ENCODE measurements around the gene STAT5A.
"Not testable (repeated sequence)": the region's sequence is repeated elsewhere in the genome, so short reads cannot be mapped to it uniquely, and the experiment has no call there.

Gene STAT5A

DNA sequence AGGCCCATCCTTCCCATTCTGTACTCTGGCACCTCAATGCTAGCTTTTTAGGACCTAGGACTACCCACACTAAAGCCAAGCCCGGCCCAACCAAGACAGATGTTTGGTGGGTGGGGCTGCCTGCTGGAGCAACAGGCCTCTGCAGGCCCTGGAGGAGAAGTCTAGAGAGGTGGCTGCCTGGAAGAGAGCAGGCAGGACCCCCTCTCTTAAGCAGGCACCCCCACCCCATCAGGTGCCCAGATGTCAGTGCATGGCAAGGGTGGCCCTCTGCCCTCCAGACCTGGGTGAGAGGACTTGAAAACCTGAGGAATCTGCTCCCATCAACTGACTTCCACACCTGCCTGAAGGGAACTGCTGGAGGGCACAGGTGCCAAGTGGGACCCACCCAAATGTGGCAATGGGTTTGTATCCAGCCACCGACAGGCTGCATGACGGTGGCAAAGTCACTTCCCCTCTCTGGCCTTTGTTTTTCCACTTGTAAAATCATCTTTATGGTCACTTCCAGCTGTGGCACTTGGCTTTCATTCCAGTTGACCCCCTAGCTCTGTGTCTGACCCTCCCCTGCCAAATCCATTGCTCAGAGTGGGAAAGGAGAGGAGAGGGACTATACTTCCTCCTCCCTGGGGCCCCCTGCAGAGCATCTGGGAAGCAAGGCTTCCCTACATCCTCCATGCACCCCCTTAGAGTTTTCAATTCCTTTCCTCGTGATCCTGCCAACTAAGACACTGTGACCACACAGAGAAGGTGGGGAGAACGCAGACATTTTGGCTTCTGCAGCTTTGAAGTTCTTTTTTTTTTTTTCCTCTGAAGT, 1.7 kb upstream of the STAT5A start:
- DNase-seq, result no peak

DNA sequence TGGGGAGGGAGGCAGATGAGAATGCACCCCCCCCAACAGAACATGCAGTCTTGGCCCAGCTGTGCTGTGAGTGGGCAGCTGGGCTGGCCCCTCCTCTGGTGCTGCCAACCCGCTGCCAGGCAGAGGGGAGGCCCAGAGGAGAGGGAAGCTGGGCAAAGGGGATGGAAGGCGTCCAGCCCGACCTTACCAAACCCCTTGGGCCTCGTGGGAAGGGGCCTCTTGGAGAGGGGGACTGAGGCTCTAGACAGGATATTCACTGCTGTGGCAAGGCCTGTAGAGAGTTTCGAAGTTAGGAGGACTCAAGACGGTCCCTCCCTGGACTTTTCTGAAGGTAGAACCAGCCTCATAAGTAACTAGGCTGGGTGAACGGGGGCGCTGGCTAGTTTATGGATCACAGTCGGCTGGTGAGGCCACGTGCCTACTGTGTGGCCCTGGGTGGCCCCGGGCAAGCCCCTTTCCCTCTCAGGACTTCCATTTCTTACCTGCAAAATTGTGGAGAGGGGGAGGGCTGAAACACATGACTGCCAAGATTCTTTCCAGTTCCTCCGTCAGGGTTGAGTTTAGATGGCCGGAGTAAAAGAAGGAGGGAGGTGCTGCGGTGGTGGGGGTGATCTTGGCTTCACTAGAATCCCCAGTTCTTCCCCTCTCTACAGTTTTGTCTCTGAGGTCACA, 857 bp upstream of the STAT5A start:
- DNase-seq, result peak; percentile 55

- peak; percentile 50 for DNase-seq
Measured at GRCh38 chr17:42288803-42289610, 709 bp downstream of the STAT5A start.

GRCh38 chr17:42289611-42290181, 1.4 kb downstream of the STAT5A start:
- no peak for DNase-seq

- DNase-seq, result no peak
Measured at GRCh38 chr17:42290577-42290976, 2.3 kb downstream of the STAT5A start.

- no peak for DNase-seq
Measured at GRCh38 chr17:42291129-42291528, 2.8 kb downstream of the STAT5A start.

DNA sequence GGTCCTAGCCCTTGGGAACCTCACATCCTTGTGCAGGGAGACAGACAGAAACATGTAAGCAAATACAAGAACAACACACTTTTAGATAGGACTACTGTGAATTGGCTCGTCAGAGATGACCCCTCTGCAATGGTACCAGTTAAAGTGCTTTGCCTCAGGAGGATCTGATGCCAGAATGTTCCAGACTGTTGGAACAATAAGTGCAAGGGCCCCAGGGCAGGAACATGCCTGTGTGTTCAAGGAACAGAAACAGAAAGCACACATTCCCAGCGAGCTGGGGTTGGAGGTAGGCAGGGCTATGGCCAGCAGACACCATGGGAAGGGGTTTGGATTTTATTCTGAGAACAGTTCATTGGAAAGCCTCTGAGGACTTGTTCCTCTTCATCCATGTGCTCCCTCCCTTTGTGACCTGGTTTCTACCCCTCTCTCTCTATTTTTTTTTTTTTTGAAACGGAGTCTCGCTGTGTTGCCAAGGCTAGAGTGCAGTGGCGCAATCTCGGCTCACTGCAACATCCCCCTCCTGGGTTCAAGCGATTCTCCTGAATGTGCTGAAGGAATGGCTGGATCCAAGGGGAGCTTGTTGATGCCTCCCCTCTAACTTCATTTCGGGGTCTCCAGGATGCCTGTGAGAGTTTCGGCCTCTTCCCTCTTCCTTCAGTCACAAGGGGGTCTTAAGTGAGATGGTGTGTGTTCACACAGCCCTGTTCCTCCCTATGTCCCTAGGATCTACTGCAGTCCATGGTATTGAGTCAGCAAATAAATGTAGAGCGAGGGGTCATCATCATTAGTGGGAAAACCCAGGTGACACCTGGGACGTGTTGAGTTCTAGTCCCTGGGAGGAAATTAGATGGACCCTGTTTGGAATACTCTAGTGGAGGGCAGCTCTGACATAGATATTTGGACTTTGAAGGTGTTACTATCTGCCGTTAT, 6.4 kb downstream of the STAT5A start:
- no peak for DNase-seq

DNA sequence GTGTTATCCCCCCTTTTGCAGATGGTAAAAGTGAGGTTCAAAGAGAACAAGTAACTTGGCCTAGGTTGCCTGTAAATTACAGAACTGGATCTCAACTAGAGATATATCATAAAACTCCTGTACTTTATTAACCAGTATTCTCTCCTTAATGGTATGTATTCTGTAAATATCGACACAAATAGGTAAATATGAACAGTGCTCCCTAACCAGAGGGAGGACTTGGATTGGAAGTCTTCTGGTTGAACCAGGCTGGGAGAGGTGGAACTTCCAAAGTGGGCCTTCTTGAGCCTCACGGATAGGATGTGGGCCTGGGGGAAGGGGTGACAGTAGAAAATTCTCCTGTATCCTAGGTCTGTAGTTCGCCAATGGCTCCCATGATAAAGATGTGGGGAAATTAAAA, 7.7 kb downstream of the STAT5A start:
- no peak for DNase-seq

GRCh38 chr17:42297775-42298174, 9.5 kb downstream of the STAT5A start:
- DNase-seq, result not testable (repeated sequence)

GRCh38 chr17:42299361-42299760, 11.1 kb downstream of the STAT5A start:
- not testable (repeated sequence) for DNase-seq

DNA sequence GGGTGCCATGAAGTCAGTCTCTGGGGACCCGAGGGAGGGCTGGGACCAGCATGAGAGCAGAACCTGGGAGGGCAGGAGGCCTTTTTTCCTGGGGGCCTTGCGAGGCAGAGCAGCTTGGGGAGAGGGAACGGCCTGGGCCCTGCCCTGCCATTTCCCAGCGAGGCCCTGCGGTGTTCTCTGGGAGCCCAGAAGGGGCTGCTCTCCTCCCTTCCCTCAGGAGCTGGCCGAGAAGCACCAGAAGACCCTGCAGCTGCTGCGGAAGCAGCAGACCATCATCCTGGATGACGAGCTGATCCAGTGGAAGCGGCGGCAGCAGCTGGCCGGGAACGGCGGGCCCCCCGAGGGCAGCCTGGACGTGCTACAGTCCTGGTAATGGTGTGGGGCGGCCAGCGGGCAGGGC, 11.6 kb downstream of the STAT5A start:
- not testable (repeated sequence) for DNase-seq

DNA sequence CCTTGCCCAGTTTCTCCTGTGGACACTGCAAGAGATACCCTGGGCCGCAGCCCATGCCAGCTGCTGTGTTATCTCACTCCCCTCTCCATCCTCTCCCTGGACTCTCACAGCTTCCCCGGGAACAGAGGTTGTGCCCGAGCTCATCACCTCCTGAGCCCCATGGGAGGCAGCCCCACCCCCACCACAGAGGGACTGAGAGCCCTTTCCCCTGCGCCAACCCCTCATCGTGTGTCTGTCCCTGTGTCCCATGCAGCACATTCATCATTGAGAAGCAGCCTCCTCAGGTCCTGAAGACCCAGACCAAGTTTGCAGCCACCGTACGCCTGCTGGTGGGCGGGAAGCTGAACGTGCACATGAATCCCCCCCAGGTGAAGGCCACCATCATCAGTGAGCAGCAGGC, 12.7 kb downstream of the STAT5A start:
- DNase-seq, result no peak

DNA sequence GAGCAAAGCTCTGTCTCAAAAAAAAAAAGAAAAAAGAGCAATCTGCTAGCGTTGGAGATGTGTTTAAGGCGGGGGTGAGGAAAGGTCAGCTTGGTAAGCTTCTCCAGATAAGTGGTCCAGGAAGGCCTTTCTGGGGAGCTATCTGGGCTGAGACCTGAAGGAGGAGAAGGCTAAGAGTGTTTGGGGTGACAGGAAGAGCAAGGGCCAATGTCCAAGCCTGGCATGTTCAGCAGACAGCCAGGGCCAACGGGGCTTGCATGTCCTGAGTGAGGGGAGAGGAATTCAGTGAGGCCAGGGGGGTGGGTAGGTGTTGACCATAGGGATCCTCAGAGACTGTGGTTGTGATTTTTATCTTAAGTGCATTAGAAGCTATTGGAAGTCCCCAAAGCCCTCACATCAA, 15.4 kb downstream of the STAT5A start:
- no peak for DNase-seq

DNA sequence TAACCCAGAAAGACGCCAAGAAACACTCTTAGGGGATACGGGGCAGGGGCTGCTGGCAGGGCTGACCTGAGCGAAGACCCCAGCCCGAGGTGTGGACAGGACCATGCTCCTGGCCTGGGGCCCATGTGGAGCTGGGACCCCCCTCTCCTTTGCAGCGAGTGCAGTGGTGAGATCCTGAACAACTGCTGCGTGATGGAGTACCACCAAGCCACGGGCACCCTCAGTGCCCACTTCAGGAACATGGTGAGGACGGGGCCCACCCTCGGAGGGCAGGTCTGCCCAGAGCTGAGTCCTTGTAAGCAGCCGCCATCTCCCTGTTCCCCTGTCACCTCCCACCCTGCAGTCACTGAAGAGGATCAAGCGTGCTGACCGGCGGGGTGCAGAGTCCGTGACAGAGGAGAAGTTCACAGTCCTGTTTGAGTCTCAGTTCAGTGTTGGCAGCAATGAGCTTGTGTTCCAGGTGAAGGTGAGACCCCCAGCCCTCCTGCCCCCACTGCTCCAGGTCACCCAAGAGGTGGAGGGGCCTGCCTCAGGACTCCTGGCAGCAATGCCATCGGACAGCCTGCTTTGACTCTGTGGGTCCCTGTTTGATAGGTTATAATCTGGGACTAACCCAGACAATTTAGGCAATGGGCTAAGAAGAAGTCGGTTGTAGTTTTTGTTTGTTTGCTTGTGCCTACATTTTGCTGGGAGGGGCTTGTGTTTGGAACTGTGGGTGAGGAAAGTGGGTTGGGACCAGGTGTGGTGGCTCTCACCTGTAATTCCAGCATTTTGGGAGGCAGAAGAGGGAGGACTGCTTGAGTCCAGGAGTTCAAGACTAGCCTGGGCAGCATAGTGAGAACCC, 16.1 kb downstream of the STAT5A start:
- DNase-seq, result no peak

DNA sequence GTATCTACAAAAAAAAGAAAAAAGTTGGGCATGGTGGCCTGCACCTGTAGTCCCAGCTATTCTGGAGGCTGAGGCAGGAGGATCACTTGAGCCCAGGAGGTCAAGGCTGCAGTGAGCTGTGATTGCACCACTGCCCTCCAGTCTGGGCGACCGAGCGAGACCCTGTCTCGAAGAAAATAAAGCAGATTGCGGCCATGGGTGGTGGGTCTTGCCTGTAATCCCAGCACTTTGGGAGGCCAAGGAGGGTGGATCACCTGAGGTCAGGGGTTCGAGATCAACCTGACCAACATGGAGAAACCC, 16.7 kb downstream of the STAT5A start:
- DNase-seq, result not testable (repeated sequence)

DNA sequence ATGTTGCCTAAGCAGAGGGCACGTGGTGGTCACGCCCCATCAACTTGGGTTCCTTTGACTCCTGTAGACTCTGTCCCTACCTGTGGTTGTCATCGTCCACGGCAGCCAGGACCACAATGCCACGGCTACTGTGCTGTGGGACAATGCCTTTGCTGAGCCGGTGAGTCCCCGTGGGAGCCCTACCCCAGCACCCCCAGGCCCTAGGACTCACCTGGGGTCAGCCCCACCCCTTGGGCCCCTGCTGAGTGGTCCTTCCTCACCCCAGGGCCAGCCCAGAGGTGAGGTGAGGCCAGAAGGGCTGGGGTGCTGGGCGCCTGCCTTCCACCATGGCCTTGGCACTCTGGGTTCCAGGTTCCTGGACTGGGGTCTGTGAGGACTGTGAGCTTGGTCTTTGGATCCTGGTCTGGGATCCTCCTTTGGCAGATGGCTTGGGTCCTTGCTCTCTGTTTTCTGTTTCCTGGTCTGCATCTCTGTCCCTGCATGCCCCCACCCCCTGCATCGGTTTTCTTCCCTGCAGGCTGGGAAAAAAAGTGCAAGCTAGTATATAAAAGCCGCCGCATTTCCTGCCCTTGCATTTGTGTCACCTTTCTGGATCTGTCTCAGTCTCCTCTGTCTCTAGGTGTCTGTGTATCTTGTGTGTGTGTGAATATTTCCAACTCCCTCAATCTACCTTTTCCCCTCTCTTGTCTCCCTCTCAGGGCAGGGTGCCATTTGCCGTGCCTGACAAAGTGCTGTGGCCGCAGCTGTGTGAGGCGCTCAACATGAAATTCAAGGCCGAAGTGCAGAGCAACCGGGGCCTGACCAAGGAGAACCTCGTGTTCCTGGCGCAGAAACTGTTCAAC, 17.5 kb downstream of the STAT5A start:
- DNase-seq, result no peak

- DNase-seq, result no peak
Measured at GRCh38 chr17:42306385-42306667, 18.0 kb downstream of the STAT5A start.

- DNase-seq, result no peak
Measured at GRCh38 chr17:42307362-42307927, 19.1 kb downstream of the STAT5A start.

DNA sequence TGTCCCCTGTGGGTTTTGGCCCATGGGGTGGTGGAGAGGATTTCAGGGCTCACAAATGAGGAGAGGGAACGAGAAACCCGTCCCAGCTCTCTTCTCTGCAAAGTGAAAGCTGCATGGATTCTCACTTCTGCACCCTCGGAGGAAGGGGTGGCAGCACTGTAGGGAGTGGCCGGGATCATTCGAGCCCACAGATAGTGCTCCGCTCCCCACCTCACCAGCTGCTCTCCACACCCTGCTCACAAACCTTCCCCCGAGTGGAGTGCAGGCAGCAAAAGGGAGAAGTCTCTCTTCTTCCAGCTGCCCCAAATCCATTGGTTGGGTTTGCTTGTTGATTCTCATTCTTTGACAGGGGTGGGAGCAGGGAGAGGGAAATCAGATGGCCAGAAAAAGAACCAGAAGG, 20.1 kb downstream of the STAT5A start:
- no peak for DNase-seq

DNA sequence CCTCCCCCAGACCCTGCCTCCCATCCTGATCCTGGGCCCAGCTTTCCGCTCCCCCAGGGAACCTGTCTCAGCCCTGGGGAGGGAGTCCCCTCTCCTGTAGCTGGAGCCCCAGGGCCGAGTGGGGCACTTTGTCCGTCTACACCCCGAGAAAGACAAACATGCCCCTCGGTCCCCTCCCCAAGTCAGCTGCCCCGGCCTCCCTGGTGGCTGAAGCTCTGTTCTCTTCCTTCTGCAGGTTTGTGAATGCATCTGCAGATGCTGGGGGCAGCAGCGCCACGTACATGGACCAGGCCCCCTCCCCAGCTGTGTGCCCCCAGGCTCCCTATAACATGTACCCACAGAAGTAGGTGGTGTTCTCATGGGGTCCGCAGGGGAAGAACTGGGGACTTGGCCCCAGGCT, 20.8 kb downstream of the STAT5A start:
- no peak for DNase-seq
